GM15510 (cell line): ENCODE data around the gene CCNQ.

Source experiments
- POLR2A ChIP-seq: IDR thresholded peaks from 3 replicates; pipeline ENCODE4 v1.6.1; 2011; ENCODE audit warnings: borderline replicate concordance; ENCODE audit not compliant: insufficient read length; ENCODE audit errors: extremely low read depth

The CCNQ gene

DNA sequence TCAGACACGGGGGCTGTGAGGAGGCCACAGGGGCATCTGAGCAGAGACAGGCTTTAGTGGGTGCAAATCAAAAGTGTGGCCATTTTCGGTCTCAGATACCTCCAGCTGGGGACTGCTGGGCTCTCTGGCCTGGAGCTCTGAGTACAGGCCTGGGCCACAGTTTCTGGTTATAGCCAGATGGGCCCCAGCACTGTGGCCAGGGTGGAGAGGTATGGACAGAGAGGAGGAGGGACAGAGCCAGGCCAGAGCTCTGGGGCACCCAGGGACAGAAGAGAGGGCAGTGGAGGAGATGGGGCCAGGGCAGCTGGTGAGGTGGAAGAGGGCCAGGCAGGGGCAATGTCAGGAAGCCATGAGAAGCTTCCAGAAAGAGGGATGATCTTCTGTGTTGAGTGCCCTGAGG is 20.1 kb downstream of the CCNQ start:
- TF ChIP-seq POLR2A: no peak

GRCh38 chrX:153578200-153578835 is 20.6 kb downstream of the CCNQ start:
- no peak for TF ChIP-seq POLR2A

DNA sequence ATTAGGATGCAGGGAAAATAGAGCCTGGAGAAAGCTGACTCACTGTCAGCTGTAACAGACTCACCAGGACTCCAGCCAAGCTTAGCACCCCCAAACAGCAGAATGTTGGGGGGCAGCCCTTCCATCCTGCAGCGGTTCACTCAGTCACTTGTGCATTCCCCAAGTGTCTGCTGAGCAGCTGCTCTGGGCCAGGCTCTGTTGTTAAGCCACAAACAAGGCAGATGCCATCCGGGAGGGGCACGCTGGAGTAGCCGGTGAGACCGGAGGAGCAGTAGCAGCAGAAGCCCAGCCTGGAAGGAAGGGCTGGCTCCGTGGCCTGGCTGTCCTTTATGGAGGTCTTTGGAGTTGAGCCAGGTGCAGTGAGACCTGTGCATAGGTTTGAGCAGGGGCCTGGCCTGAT is 22.0 kb downstream of the CCNQ start:
- TF ChIP-seq POLR2A: no peak

DNA sequence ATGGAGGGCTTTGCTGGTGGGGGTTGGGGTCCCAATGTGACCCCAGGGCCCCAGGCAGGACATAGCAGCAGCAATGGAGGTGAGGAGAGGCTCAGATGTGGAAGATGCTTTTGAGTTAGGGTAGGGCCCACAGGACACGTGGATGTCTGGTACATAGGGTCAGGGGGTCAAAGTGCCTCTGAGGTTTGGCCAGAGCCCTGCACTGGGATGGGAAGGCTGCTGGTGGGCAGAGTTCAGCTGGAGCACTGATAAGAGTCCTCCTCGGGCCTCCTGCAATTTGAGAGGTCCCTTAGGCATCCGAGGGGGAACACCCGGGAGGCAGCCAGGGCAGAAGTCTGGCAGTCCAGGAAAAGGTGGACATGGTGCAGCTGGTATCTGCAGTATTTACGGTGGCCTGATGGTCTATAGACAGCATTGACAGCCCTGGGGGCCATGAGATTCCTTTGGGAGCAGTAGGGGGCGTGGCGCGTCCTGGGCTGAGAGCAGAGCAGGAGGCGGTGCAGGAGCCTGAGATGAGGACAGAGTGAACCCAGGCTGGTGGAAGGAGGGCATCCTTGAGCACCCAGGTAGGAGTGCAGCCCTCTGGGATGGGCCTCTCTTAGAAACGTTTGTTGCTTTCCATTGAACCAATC is 22.6 kb downstream of the CCNQ start:
- no peak for TF ChIP-seq POLR2A

DNA sequence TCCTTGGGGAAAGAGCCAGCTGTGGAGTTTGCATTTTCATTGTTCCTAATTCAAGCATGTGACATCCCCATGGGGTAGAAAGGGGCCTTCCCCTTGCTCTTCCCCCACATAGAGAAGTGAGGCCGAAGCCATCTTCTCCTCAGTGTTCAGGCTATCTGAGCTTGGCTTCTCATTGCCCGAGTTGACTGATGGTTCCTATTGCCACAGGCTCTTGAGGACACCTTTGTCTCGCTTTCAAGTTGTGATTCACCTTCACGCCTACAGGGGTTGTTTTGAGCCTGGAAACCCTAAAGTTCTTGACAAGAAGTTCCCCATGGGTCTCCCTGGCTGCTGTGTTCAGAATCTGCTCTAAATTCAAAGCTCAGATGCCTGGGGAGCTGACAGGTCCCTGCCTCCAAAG is 25.0 kb downstream of the CCNQ start:
- TF ChIP-seq POLR2A: no peak

DNA sequence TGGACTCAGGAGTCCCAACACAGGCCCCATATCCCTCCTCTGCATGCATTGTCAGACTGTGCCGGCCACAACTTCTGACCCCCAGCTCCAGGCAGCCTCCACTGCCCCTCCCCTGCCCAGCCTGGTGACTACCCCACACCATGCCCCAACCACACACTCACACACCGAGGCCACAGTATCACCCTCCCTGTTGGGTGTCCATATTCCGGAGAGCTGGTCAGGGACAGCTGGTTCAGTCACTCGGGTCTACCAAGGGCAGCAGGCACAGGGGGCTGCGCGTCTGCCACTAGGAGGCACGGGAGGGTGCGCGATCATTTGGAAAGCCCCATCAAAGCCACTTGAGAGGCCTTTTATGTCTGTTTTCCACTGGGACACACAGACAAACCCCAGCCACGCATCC is 26.3 kb downstream of the CCNQ start:
- no peak for TF ChIP-seq POLR2A

GRCh38 chrX:153571534-153571908 is 27.4 kb downstream of the CCNQ start:
- no peak for TF ChIP-seq POLR2A

GRCh38 chrX:153569475-153569874 is 29.5 kb downstream of the CCNQ start:
- TF ChIP-seq POLR2A: no peak

DNA sequence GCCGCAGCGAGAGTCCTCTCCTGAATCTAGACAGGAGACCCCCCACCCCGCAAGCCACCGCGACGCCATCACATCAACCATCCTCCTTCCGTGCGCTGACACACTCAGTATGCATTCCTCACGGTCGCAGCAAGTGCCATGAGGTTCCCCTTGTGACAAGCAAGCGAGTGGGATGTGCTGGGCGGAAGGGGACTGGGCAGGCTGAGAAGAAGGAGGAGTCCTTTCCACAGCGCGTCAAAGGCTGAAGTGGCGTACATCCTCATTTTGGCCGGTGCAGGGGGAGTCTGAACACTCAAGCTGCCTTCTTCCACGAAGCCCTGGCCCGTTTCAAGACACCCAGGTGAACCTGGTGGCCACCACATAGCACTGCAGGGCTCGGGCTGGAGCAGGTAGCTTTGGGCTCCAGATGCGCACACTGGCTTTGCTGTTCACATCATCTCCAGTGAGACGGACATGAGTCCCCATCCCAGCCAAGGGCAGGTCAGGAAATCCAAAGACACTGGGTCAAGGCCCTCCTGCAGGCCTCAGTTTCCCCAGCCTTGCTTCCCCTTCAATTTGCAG is 30.4 kb downstream of the CCNQ start:
- TF ChIP-seq POLR2A: no peak

DNA sequence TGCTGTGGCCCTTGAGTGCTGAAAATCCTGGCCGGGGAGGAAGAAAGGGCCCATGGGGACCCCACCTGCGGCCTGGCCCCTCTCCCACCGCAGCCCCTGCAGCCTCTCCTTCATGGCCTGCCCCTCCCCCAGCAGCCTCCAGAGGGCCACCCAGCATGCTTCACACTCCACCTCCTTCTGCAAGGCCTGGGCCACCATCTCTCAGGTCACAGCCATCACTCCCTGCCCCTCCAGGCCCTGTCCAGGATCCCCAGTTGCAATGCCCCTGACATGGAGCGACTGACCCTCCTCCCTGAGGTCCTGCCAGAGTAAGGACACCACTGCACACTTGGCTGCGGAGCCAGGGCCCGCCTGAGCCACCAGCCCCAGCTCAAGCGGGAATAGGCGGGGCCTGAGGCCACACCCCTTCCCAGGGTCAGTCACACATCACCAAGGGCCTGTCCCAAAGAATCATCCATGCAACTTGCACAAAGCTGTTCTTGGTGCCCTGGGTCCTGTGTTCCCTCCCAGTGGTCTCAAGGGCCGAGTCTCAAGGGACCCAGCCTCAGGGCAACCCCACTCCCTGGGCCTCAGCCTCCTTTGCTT is 32.9 kb downstream of the CCNQ start:
- no peak for TF ChIP-seq POLR2A

GRCh38 chrX:153564047-153564606 is 34.8 kb downstream of the CCNQ start:
- TF ChIP-seq POLR2A: no peak

GRCh38 chrX:153562546-153562945 is 36.4 kb downstream of the CCNQ start:
- no peak for TF ChIP-seq POLR2A

- TF ChIP-seq POLR2A: no peak
Observed at GRCh38 chrX:153561337-153561736, 37.6 kb downstream of the CCNQ start.

GRCh38 chrX:153560466-153560865 is 38.5 kb downstream of the CCNQ start:
- TF ChIP-seq POLR2A: no peak

- no peak for TF ChIP-seq POLR2A
Observed at GRCh38 chrX:153560000-153560399, 38.9 kb downstream of the CCNQ start.
